HG03025 (cell line): ENCODE results near the gene EPHA2.
"Not testable (repeated sequence)": the region's sequence is repeated elsewhere in the genome, so short reads cannot be mapped to it uniquely, and the experiment has no call there.

Source experiments
- ATAC-seq: cut with Tn5 transposase; IDR thresholded peaks from one replicate; pipeline ENCODE4 v1.9.1; 2021; ENCODE audit warnings: mild to moderate bottlenecking, moderate library complexity; ENCODE audit not compliant: unreplicated experiment, low FRiP score

Gene EPHA2

DNA sequence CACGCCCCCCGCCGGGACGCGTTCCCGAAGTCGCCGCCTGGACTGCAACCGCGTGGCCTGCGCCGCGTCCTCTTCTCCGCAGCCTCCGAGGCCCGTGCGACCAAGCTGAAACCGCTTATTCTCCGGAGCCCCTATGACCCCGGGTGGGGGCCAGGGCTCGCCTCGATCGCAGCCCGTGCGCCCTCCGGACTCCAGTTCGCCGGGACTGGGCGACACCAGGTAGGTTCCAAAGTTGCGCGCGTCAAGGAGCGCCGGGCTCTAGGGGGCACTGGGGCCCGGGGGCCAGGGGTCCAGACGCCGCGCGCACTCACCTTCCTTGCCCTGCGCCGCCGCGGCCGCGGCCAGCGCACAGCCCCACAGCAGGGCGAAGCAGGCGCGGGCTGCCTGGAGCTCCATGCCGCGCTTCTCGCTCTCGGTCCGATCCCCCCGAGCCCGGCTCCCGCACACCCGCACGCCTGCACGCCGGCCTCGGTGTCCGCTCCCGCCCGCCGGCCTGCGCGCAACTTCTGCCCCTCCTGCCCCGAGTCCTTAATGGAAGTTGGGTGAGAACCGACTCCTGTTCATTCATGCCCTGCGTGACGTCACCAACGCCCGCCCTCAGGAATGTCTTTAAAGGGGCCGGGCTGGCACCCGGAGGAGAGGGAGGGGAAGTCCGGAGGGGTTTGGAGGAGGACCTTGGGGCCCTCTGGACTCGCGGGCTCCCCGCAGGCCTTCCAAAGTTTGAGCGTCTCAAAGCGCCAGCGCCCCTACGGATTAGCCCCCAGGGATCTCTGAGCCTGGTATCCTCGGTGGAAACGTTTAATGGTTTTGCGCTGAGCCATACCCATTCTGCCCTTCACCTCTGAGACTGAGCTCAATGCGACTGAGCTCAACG is at the start of gene EPHA2:
Gene EPHA2, minus strand, starts transcription at position 533 of the 874 bp plus-strand sequence. Its CDS starts 137 bp downstream, at position 396.
- ATAC-seq, result no peak

DNA sequence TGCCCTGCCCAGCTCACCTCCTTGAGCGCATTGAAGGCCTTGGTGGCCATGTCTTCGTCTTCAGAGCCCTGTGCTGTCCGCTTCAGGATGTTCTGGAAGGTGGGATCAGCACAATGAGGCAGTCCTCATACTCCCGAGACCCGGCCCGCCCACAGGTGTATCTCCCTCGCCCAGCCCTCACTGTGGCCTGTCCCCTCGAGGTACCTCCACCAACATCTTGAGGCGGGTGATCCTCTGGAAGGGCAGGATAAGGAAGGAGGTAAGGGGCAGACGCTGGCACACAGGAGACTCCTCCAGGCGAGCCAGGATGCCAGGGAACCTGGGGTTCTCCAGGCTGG is 49.4 kb upstream of the EPHA2 start:
- no peak for ATAC-seq

DNA sequence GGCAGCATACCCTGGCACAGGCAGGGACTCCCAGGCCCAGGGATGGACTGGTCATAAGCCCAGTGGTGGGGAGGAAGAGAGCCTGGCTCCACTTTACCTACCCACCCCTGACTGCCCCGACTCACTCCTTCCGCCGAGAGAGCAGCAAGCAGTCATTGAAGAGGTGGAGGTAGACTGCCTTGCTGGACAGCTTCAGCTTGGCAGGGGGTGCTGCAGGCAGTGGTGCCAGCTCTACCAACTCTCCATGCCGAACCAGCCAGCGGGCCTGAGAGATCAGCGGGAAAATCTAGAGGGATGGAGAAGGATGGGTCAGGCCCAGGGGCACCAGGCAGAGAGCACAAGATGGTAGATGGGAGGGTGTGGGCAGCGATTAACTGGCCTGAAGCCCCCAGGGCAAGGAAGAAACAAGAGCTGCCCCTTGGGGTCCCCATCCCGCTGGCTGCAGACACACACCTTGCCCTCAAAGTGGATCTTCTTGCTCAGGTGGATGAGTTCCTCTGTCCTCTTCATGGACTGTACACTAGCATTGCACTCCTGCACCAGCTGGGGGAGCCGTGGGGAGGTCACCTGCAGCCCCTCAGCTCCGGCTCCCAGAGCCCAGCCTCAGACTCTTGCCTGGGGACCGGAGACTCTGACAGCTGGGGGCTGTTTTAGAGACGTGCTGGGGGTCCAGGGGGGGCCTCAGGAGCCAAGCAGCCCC is 48.9 kb upstream of the EPHA2 start:
- ATAC-seq, result no peak

DNA sequence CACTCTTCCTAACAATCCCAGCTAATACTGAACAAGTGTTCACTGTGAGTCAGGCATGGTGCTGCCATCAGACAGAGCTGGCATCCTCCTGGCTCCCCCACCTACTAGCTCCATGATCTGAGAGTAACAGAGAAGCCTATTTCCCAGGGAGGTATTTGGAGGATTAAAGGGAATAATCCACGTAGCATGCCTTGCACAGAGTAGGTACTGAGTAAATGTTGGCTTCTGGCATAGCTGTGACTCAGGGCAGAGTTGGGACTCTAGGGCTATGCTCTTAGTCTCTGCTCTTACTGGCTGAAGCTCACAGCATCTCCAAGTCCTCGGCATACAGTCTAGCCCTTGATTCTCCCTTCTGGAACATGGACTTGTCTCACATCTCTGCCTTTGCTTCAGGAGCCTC is 48.3 kb upstream of the EPHA2 start:
- no peak for ATAC-seq

DNA sequence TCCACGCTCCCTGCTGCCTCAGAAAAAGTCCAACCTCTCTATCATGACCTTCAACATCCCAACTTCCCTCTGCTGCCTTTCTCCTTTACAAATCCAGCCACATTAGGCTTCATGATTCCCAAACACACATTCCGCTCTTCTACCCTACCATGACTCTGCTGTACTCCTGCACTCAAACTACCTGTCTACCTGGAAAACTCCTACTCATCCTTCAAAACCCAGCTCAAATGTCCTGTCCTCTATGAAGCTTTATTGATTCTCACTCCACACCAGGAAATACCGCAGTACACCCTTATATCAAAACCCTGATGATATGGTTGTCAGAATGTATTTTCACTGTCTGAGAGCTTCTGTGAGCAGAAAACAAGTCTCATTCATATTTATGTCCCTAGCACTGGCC is 47.7 kb upstream of the EPHA2 start:
- no peak for ATAC-seq

DNA sequence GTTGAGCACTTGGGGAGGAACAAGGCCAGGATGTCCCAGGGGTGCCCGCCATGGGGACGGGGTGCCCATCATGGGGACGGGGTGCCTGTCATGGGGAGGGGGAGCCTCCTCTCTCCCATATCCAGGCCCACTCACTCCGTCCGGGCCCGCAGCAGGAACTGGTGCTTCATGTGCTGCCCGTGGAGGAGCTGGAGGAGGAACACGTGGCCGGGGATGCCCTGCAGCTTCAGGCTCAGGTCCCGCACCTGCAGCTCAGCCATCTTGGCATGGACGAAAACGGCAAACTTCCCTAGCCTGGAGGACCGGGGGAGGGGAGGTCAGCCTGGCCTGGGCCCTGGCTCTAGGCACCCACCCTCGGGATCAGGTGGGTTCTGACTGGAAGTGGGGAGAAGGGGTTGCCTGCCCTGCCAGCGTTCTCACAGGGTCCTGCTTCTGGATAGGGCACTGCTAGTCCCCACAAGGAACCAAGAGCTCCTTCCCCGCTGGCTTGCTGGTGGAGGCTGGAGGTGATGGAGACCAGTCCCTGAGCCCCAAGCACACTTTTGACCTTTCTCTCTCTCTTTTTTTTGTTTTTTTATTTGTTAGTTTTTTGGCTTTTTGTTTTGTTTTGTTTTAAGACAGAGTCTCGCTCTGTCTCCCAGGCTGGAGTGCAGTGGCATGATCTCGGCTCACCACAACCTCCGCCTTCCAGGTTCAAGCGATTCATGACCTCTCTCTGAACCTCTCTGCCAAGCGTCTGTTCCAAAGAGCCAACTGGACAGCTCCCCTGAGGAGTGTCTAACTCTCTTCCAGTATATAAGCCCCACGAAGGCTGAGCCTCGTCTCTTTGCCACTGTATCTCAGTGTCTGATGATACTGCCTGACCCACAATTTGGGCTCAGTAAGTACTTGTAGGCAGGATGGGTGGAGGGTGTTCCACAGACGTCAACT is 46.7 kb upstream of the EPHA2 start:
- ATAC-seq, result no peak

DNA sequence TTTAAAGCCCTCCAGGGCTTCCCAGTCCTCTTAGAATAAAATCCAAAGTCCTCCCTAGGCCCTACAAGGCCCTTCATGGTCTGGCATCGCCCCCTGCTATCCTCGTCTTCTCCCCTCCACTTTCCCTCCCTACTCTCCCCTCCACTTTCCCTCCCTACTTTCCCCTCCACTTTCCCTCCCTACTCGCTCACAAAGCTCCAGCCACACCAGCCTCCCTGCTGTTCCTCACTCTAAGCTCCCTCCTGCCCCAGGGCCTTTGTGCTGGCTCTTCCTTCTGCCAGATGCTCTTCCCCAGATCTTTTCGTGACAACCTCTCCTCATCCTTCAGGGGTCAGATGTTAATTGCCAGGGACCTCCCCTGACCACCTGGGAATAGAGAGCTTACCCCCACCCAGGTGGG is 43.8 kb upstream of the EPHA2 start:
- ATAC-seq, result no peak

- ATAC-seq, result no peak
These were observed 43.3 kb upstream of the EPHA2 start for GRCh38 chr1:16199157-16199501.

- ATAC-seq, result no peak
These were observed 42.7 kb upstream of the EPHA2 start for GRCh38 chr1:16198444-16199156.

DNA sequence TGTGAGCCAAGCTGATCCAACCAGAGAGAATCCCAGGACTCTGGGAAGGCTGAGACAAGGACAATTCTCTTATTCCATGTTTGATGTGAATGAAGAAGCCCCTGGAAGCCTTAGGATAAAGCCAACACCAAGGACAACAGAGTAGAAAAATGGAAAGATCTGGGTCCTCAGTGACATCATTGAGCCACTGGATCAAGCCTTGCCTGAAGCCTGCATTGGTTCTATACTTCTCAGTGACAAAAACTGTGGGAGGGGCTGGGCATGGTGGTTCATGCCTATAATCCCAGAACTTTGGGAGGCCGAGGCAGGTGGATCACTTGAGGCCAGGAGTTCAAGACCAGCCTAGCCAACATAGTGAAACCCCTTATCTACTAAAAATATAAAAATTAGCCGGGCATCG is 41.0 kb upstream of the EPHA2 start:
- no peak for ATAC-seq

GRCh38 chr1:16196139-16196538 is 40.3 kb upstream of the EPHA2 start:
- not testable (repeated sequence) for ATAC-seq

DNA sequence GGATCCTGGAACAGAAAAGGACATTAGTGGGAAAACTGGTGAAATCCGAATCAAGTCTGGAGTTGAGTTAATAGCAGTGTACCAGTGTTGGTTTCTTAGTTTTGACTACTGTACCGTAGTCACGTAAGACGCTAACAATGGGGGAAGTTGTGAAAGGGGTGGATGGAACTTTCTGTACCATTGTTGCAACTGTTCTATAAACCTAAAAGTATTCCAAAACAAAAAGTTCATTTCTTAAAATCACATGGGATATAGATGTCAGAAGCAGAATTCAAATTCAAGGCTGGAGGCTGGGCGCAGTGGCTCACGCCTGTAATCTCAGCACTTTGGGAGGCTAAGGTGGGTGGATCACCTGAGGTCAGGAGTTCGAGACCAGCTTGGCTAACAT is 39.6 kb upstream of the EPHA2 start:
- no peak for ATAC-seq

DNA sequence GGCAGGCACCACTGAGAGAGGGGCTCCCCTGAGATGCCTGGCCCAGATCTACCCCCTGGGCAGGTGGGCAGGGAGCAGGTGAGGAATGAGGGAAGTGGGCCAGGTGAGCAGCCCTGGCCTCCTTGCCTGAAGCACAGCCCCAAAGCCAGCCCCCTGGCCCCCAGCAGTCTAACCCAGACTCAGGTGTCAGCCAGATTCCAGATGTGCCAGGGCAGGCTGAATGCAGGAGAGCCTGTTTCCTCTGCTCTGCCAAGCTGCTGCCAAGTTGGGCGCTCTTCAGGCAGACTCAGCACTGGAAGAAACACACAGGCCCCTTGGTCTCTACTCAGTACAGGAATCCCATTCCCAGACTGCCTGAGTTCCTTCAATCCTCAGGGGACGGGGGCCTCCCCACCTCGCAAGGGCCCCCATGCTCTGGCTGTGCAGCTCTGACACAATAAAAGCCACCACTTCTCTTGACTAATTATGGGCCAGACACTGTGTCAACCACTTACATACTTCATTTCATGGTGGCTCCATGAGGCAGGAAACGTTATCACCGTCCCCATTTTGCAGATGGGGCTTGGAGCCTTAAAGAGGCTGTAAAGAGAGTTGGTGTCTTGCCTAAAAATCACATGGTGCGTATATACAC is 36.2 kb upstream of the EPHA2 start:
- ATAC-seq, result no peak

DNA sequence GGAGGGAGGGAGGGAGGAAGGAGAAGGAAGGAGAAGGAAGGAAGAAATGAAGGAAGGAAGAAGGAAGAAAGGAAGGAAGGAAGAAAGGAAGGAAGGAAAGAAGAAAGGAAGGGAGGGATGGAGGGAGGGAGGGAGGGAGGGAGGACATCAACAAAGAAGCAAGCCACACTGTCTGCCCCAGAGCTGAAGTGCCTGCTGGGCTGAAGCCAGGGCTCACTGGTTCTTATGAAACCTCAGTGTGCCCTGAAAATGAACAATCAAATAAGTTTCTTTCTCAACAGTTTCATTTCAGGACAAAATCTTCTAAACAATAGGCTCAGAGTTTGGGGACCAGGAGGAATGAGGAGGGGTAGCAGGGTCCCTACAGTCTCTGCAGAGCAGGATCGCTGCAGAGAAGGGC is 35.4 kb upstream of the EPHA2 start:
- no peak for ATAC-seq

DNA sequence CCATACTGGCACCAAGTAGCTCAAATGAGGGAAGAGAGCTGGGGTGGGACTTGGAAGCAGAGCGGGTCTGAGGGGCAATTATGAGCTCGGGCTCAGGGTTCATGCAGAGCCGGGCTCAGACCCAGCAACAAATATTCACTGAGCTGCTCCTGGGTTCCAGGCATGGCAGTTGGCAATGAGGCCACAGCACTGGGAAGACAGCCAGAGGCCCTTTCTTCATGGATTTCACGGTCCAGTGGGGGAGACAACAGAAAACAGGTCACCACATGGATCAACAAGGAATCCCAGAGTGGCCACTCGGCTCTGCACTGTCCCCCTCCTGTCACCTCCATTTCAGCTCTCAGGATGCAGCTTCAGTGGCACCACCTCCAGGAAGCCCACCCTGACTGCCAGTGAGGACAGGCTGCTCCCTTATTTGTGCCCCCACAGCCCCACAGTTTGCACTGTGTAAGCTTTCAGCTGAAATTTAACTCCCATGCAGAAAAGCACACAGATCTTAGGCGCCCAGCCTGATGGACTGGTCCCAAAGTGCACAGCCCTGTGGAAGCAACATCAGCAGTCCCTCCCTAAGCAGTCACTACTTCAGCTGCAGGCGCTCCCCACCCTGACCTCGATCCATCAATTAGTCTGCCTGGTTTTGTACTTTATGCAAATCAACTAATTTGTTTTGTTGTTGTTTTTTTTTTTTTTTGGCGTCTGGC is 34.2 kb upstream of the EPHA2 start:
- ATAC-seq, result no peak

DNA sequence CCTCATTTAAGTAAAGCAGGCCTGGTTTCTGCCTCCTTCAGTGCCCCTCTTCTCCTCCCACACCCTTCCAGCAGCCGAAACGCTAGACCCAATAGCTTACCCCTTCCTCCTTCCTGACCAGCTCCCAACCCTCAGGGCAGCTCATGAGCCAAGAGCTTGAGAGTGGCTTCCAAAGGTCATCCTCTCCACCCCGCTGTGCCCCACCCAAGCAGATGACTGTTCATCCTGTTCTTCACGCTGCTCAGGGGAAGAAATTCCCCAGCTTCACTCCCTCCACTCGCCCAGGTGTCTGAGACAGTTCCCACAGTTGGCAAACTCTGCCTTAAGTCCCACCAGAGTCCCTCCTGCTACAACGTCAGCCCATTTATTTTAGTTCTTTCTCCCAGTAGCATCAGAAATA is 33.1 kb upstream of the EPHA2 start:
- no peak for ATAC-seq

- ATAC-seq, result no peak
These were observed 32.0 kb upstream of the EPHA2 start for GRCh38 chr1:16187748-16188401.

DNA sequence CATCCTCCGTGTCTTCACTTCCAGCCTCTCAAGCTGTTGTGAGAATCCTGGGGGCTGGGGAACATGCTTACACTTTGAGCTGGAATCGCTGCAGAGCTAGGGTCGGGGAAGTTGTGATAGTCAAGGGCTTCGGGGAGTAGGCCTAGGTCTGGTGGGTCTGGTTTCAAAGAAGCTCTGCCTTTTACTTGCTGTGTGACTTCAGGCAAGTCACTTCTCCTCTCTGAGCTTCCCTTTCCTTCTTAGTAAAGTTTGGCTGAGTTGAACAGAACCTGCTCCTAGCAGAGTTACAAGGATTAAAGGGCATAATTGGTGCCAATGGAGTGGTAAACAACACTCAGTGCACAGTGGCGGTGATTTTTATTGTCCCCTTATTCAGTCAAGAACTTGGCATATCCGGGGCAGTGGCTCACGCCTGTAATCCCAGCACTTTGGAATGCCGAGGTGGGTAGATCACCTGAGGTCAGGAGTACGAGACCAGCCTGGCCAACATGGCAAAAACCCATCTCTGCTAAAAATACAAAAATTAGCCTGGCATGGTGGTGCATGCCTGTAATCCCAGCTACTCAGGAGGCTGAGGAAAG is 30.9 kb upstream of the EPHA2 start:
- ATAC-seq, result no peak
